K562 (cell line): ENCODE measurements around the gene MCM5. TPM values are rescaled to one million over a fixed set of nuclear protein-coding genes. Genes with fewer than 3 reads are reported as not detected.

Source experiments
- ARID1B ChIP-seq: fragments of 450-650 bp; IDR thresholded peaks from 2 replicates; pipeline ENCODE4 v1.6.1; 2016; ENCODE audit warnings: antibody characterized with exemption, mild to moderate bottlenecking, inconsistent platforms
- CHD2 ChIP-seq: IDR thresholded peaks from 2 replicates; pipeline ENCODE4 v1.6.1; 2011; ENCODE audit warnings: low read depth, low read length
- CSDE1 ChIP-seq, 2 experiments: fragments of 450-650 bp; IDR thresholded peaks; 2 replicates each; pipeline ENCODE4 v1.6.1; 2016; ENCODE audit warnings: mild to moderate bottlenecking in 1 of 2
- DPF2 ChIP-seq: fragments of 450-650 bp; IDR thresholded peaks from 2 replicates; pipeline ENCODE4 v1.6.1; 2016
- GATAD2A ChIP-seq: fragments of 450-650 bp; IDR thresholded peaks from 2 replicates; pipeline ENCODE4 v1.6.1; 2017
- MAZ ChIP-seq, 2 experiments: fragments of 450-650 bp in 1 of 2; sonication (generic) in 1 of 2; formaldehyde crosslinking; IDR thresholded peaks in 1 of 2; conservative IDR thresholded peaks in 1 of 2; 2 replicates each; pipeline versions ENCODE4 v1.4.0 to v1.5.0; 2020; ENCODE audit warnings: mild to moderate bottlenecking in 1 of 2, missing genetic modification reagents in 1 of 2
- MCM2 ChIP-seq: fragments of 450-650 bp; IDR thresholded peaks from 2 replicates; pipeline ENCODE4 v1.6.1; 2017; ENCODE audit warnings: low read depth, mild to moderate bottlenecking
- MED1 ChIP-seq: sonication (generic); formaldehyde crosslinking; IDR thresholded peaks from 2 replicates; pipeline ENCODE4 v1.8.1; 2023; ENCODE audit warnings: missing genetic modification reagents, borderline replicate concordance
- MTA3 ChIP-seq: fragments of 450-650 bp; formaldehyde crosslinking; IDR thresholded peaks from 2 replicates; pipeline ENCODE4 v1.6.1; 2017; ENCODE audit warnings: mild to moderate bottlenecking, borderline replicate concordance
- NCOA1 ChIP-seq: fragments of 450-650 bp; IDR thresholded peaks from 2 replicates; pipeline ENCODE4 v1.6.1; 2016; ENCODE audit warnings: low read depth
- TAF9B ChIP-seq: fragments of 450-650 bp; IDR thresholded peaks from 2 replicates; pipeline ENCODE4 v1.6.1; 2018; ENCODE audit warnings: mild to moderate bottlenecking; ENCODE audit not compliant: partially characterized antibody
- TEAD1 ChIP-seq, 2 experiments: fragments of 450-650 bp in 1 of 2; sonication (generic) in 1 of 2; formaldehyde crosslinking; IDR thresholded peaks; 2 replicates each; pipeline versions ENCODE4 v1.4.0 to v1.8.0; 2020 to 2022; ENCODE audit warnings: mild to moderate bottlenecking in 2 of 2, missing genetic modification reagents in 1 of 2
- ZBTB7A ChIP-seq: IDR thresholded peaks from 2 replicates; pipeline ENCODE4 v1.6.1; 2011; ENCODE audit warnings: low read depth, mild to moderate bottlenecking, low read length, moderate library complexity, borderline replicate concordance; ENCODE audit not compliant: control insufficient read depth
- ZNF668 ChIP-seq: fragments of 250-450 bp; sonication (Bioruptor Pico); IDR thresholded peaks from 2 replicates; pipeline ENCODE4 v1.8.0; 2022; ENCODE audit warnings: mild to moderate bottlenecking, inconsistent platforms
- ZNF830 ChIP-seq: fragments of 250-450 bp; sonication (Bioruptor Pico); IDR thresholded peaks from 2 replicates; pipeline ENCODE4 v1.5.0; 2021; ENCODE audit warnings: mild to moderate bottlenecking
- polyA plus RNA-seq, 8 experiments: library from polyadenylated mRNA; depleted of rRNA in 4 of 8; stranded (reverse) in 5 of 8; unstranded in 3 of 8; fragments of >200 nt; fragmentation: Nextera tagmentation in 2 of 8; fragmentation: Illumina TruSeq in 1 of 8; extraction: Ambion mirVana in 2 of 8; extraction: Trizol in 1 of 8; gene quantifications; 2 replicates each; pipeline versions ENCODE4 v1.2.1 to v1.2.3, GENCODE V29; 2011 to 2014; ENCODE audit warnings: inconsistent platforms in 1 of 8, missing spikeins in 1 of 8
- total RNA-seq, 7 experiments: library from RNA; depleted of rRNA in 6 of 7; stranded (reverse); fragments of >200 nt in 6 of 7; fragmentation: Illumina TruSeq in 2 of 7; extraction: Trizol in 2 of 7; gene quantifications; 2 replicates each; pipeline versions ENCODE4 v1.2.1 to v1.2.3, GENCODE V29; 2011 to 2021; ENCODE audit warnings: low replicate concordance in 1 of 7
- TF ChIP-seq, protein P1 (sequence below), 2 experiments: fragments of 450-650 bp; conservative IDR thresholded peaks; 2 replicates each; pipeline ENCODE4 v1.6.1; 2017; ENCODE audit warnings: mild to moderate bottlenecking in 2 of 2, moderate library complexity in 2 of 2
- TF ChIP-seq, protein P2 (sequence below): fragments of 450-650 bp; conservative IDR thresholded peaks from 2 replicates; pipeline ENCODE4 v1.6.1; 2016; ENCODE audit warnings: missing genetic modification characterization, low read depth, mild to moderate bottlenecking, missing compliant biosample characterization, moderate library complexity
- TF ChIP-seq, protein P3 (sequence below): fragments of 450-650 bp; formaldehyde crosslinking; IDR thresholded peaks from 2 replicates; pipeline ENCODE4 v1.4.0; 2020; ENCODE audit warnings: mild to moderate bottlenecking
- TF ChIP-seq, protein P4 (sequence below): sonication (generic); formaldehyde crosslinking; IDR thresholded peaks from 2 replicates; pipeline ENCODE4 v1.8.0; 2022; ENCODE audit warnings: missing genetic modification reagents, mild to moderate bottlenecking, moderate library complexity, borderline replicate concordance

MCM5 gene
- total and polyA plus RNA-seq, 9 of the 15 experiments (the other 6 are each of a cell fraction or from before 2014, with no cell fraction given): 5.6 to 180 (median 66.1) TPM

DNA sequence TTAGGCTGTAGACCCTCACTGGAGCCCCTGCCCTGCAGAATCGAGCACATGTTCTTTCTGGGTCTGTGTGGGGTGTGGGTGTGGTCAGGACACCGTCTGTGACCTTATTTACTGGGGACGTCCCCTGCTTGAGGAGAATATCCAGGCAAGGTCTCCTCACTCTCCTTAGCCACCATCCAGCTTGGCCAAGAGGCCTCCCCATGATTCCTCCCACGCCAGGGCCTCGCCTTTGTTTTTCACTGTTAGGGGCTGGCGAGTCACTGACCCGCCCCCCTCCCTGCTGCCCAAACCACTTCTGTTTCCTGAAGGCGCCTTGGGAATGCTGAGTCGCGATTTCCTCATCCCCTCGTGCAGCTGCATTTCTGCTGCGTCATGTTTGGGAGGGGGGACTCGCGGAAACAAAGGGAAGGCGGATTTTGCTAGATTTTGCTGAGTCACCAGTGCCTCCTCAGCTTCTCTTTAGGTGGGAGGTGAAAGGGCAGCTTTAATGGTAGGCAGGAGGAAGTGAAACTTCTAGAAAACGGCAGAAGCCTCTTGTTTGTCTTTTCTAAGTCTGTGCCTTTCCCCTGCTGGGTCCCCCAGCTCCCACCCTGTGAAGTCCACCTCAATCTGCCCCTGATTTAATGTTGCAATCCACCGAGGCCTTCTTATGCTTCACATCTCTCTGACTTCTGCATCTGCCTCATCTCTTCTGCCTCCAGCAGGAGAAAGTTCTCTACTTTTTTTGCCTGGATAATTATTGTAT, 23.0 kb upstream of the MCM5 start (continued):
- TF ChIP-seq GATAD2A: peak; percentile 69; the same call in 1 of the 2 replicates
- TF ChIP-seq CHD2: no peak
- TF ChIP-seq, protein P1, sequence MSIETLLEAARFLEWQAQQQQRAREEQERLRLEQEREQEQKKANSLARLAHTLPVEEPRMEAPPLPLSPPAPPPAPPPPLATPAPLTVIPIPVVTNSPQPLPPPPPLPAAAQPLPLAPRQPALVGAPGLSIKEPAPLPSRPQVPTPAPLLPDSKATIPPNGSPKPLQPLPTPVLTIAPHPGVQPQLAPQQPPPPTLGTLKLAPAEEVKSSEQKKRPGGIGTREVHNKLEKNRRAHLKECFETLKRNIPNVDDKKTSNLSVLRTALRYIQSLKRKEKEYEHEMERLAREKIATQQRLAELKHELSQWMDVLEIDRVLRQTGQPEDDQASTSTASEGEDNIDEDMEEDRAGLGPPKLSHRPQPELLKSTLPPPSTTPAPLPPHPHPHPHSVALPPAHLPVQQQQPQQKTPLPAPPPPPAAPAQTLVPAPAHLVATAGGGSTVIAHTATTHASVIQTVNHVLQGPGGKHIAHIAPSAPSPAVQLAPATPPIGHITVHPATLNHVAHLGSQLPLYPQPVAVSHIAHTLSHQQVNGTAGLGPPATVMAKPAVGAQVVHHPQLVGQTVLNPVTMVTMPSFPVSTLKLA (conservative IDR thresholded peaks at IDR 0.05): peak; percentile 94 to 98
- peak; percentile 23; the same call in 1 of the 2 replicates for TF ChIP-seq ZBTB7A
- TF ChIP-seq DPF2: peak; percentile 93
- peak; percentile 99 for TF ChIP-seq TAF9B
- TF ChIP-seq ARID1B: peak; percentile 86
- TF ChIP-seq, protein P2, sequence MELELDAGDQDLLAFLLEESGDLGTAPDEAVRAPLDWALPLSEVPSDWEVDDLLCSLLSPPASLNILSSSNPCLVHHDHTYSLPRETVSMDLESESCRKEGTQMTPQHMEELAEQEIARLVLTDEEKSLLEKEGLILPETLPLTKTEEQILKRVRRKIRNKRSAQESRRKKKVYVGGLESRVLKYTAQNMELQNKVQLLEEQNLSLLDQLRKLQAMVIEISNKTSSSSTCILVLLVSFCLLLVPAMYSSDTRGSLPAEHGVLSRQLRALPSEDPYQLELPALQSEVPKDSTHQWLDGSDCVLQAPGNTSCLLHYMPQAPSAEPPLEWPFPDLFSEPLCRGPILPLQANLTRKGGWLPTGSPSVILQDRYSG (tag): no peak; the same call in 1 of the 2 replicates
- TF ChIP-seq MCM2: no peak
- peak; percentile 81 for TF ChIP-seq MTA3
- TF ChIP-seq MAZ (CRISPR knock-in tag; conservative IDR thresholded peaks at IDR 0.05 in 1 of 2, IDR thresholded peaks at IDR 0.05 in 1 of 2): peak; percentile 97 to 99
- no peak for TF ChIP-seq MED1 (CRISPR knock-in tag)
- no peak for TF ChIP-seq ZNF668 (CRISPR knock-in tag)
- TF ChIP-seq NCOA1: peak; percentile 74; the same call in 1 of the 2 replicates
- TF ChIP-seq ZNF830 (CRISPR knock-in tag): no peak
- TF ChIP-seq CSDE1 (IDR thresholded peaks at IDR 0.05): no peak
- TF ChIP-seq, protein P3, sequence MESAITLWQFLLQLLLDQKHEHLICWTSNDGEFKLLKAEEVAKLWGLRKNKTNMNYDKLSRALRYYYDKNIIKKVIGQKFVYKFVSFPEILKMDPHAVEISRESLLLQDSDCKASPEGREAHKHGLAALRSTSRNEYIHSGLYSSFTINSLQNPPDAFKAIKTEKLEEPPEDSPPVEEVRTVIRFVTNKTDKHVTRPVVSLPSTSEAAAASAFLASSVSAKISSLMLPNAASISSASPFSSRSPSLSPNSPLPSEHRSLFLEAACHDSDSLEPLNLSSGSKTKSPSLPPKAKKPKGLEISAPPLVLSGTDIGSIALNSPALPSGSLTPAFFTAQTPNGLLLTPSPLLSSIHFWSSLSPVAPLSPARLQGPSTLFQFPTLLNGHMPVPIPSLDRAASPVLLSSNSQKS (CRISPR knock-in tag): no peak
- TF ChIP-seq, protein P4, sequence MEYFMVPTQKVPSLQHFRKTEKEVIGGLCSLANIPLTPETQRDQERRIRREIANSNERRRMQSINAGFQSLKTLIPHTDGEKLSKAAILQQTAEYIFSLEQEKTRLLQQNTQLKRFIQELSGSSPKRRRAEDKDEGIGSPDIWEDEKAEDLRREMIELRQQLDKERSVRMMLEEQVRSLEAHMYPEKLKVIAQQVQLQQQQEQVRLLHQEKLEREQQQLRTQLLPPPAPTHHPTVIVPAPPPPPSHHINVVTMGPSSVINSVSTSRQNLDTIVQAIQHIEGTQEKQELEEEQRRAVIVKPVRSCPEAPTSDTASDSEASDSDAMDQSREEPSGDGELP (CRISPR knock-in tag): peak; percentile 94
- peak; percentile 23 to 36; a peak in 2 of 4 replicates for TF ChIP-seq TEAD1 (CRISPR knock-in tag; IDR thresholded peaks at IDR 0.05)
